Lung (tissue), 12 donors: ENCODE measurements around the gene ARHGEF19. TPM values are rescaled to one million over a fixed set of nuclear protein-coding genes. Genes with fewer than 3 reads are reported as not detected.
A peak's percentile ranks its signal among the peaks of the same experiment; 100 is the strongest.

Source experiments
- ATAC-seq: fragments of 200-7000 bp; cut with Tn5 transposase; one replicate; pipeline ENCODE4 v1.9.1; 2020; ENCODE audit warnings: moderate number of reproducible peaks; ENCODE audit not compliant: insufficient read depth, low FRiP score
- DNase-seq, 3 donors: peaks; one replicate each; pipeline ENCODE4 v3.0.0-alpha.2; 2013 to 2017
- H3K27ac ChIP-seq, 2 donors: one replicate each; pipeline ENCODE4 v1.5.1; 2013; ENCODE audit warnings: mild to moderate bottlenecking in 2 of 2, moderate library complexity in 2 of 2, control low read depth in 1 of 2, inconsistent platforms in 1 of 2, low read depth in 1 of 2, low read length in 1 of 2
- H3K27me3 ChIP-seq, 3 donors: one replicate each; pipeline ENCODE4 v1.5.1; 2013; ENCODE audit warnings: low read length in 2 of 3; ENCODE audit not compliant: control insufficient read depth in 3 of 3, insufficient read depth in 3 of 3
- H3K36me3 ChIP-seq, 4 donors: one replicate each; pipeline ENCODE4 v1.5.1; 2013; ENCODE audit warnings: low read length in 4 of 4, mild to moderate bottlenecking in 1 of 4, moderate library complexity in 1 of 4; ENCODE audit not compliant: control insufficient read depth in 4 of 4, insufficient read depth in 4 of 4
- H3K4me1 ChIP-seq, 5 donors: one replicate each; pipeline ENCODE4 v1.5.1; 2013; ENCODE audit warnings: low read length in 5 of 5, mild to moderate bottlenecking in 2 of 5, moderate library complexity in 1 of 5; ENCODE audit not compliant: control insufficient read depth in 5 of 5, insufficient read depth in 5 of 5
- H3K4me3 ChIP-seq: one replicate; pipeline ENCODE4 v1.5.1; 2013; ENCODE audit warnings: mild to moderate bottlenecking, control low read depth, moderate library complexity
- H3K9ac ChIP-seq, 2 donors: one replicate each; pipeline ENCODE4 v1.5.1; 2013; ENCODE audit warnings: low read length in 2 of 2, control low read depth in 1 of 2; ENCODE audit not compliant: insufficient read depth in 1 of 2
- H3K9me3 ChIP-seq, 4 donors: one replicate each; pipeline ENCODE4 v1.5.1; 2013; ENCODE audit warnings: low read length in 3 of 4, mild to moderate bottlenecking in 1 of 4, moderate library complexity in 1 of 4; ENCODE audit not compliant: control insufficient read depth in 4 of 4, insufficient read depth in 3 of 4
- CTCF ChIP-seq: IDR thresholded peaks from 2 replicates; pipeline ENCODE4 v1.5.1; 2012; ENCODE audit warnings: mild to moderate bottlenecking; ENCODE audit errors: control extremely low read depth, extremely low read depth
- WGBS, 2 donors: extraction: QIAGEN DNeasy Blood & Tissue Kit; methylation state at CpG; one replicate each; pipeline ENCODE4 v1.1.7; 2013; 5-methylcytosine and 5-hydroxymethylcytosine counted together
- polyA plus RNA-seq, 2 donors: library from polyadenylated mRNA; stranded (reverse); fragments of 200-250 nt; gene quantifications; one replicate each; pipeline ENCODE4 v1.2.1, GENCODE V29; 2013
- total RNA-seq, 2 donors: library from RNA; depleted of rRNA in 1 of 2; stranded (reverse); fragments of >200 nt in 1 of 2; gene quantifications; one replicate each; pipeline ENCODE4 v1.2.1, GENCODE V29; 2014 to 2021
- donor health status: control.
- donor health status: control.
- donor health status: Bipolar disorder and iron deficiency.
- donor health status: healthy.
- donor health status: DM: yes; HTN: yes; CAD: no.

The ARHGEF19 gene
- total and polyA plus RNA-seq, 4 donors: 9.5 to 17.3 (median 14.8) TPM

GRCh38 chr1:16174886-16175598 lies 37.4 kb downstream of the ARHGEF19 start:
- peaks cover 0 to 50% (median 10%) of the 10 kb centered on the region in 5 donors for H3K4me1 ChIP-seq
- H3K4me3 ChIP-seq: no peak overlapping the region
- no peaks in the 10 kb centered on the region for H3K9me3 ChIP-seq
- DNase-seq: peak; percentile 46 to 58 (median 54)
- no peak overlapping the region for H3K9ac ChIP-seq
- H3K27me3 ChIP-seq: no peaks in the 10 kb centered on the region
- H3K36me3 ChIP-seq: no peaks in the 10 kb centered on the region
- WGBS, 2 donors: 79 to 80% methylated on average over 22 of the region's 22 CpGs
- no peak for ATAC-seq
- H3K27ac ChIP-seq: no peak overlapping the region
- TF ChIP-seq CTCF: no peak

GRCh38 chr1:16174261-16174868 lies 38.1 kb downstream of the ARHGEF19 start:
- DNase-seq (no peak), ATAC-seq (no peak)
- H3K36me3 ChIP-seq: no peaks in the 10 kb centered on the region
- H3K27me3 ChIP-seq: no peaks in the 10 kb centered on the region
- no peak overlapping the region for H3K27ac ChIP-seq
- no peak for TF ChIP-seq CTCF
- H3K9me3 ChIP-seq: no peaks in the 10 kb centered on the region
- H3K4me1 ChIP-seq: peaks cover 0 to 50% (median 10%) of the 10 kb centered on the region in 5 donors
- 83 to 87% methylated on average over 9 of the region's 9 CpGs for WGBS, 2 donors
- H3K4me3 ChIP-seq: no peak overlapping the region
- no peak overlapping the region for H3K9ac ChIP-seq

- 49 to 59% methylated on average over 12 of the region's 12 CpGs for WGBS, 2 donors
- no peaks in the 10 kb centered on the region for H3K36me3 ChIP-seq
- no peak overlapping the region for H3K9ac ChIP-seq
- peak overlapping the region in 1 of 2 donors; percentile 19 for H3K27ac ChIP-seq
- ATAC-seq (peak; percentile 65), DNase-seq (peak; percentile 42 to 63 (median 51))
- H3K4me3 ChIP-seq: no peak overlapping the region
- no peak for TF ChIP-seq CTCF
- H3K9me3 ChIP-seq: no peaks in the 10 kb centered on the region
- H3K4me1 ChIP-seq: peaks cover 0 to 45% (median 10%) of the 10 kb centered on the region in 5 donors
- H3K27me3 ChIP-seq: no peaks in the 10 kb centered on the region
Observed at GRCh38 chr1:16173447-16174260, 38.8 kb downstream of the ARHGEF19 start.
